ENCODE results near the gene OR10D3.

OR10D3 gene

DNA sequence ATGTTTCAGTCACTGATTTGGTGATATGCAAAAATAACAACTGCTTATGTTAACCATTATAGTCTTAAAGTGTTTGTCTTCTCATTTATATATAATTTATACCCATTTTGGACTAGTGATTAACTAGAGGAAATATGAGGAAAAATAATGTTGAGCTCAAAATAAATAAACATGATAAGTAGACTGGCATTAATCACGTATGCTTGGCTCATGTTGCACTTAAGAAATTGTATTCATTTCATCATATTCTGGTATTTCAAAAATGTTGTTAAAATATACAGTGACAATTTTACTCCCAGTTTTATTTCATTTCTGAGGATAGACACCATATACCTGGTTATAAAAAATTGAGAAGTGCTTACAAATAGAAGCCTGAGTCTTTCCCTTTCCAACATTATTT lies 3.8 kb upstream of the OR10D3 start:
- TF ChIP-seq EP300 (IDR thresholded peaks at IDR 0.05; ENCODE audit: borderline replicate concordance): no peak
- no peak for TF ChIP-seq TCF12 (IDR thresholded peaks at IDR 0.05; ENCODE audit: low read depth)
- no peak for TF ChIP-seq YY1 (IDR thresholded peaks at IDR 0.05; ENCODE audit: low read depth)
- no peak for TF ChIP-seq ZBTB7A (IDR thresholded peaks at IDR 0.05; ENCODE audit: low read depth)
- TF ChIP-seq, protein P1, sequence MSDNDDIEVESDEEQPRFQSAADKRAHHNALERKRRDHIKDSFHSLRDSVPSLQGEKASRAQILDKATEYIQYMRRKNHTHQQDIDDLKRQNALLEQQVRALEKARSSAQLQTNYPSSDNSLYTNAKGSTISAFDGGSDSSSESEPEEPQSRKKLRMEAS (IDR thresholded peaks at IDR 0.05): no peak
- no peak for TF ChIP-seq NFIC (IDR thresholded peaks at IDR 0.05)
- no peak for TF ChIP-seq EGR1 (IDR thresholded peaks at IDR 0.05)
- TF ChIP-seq TEAD4 (IDR thresholded peaks at IDR 0.05): no peak
- TF ChIP-seq, protein P2, sequence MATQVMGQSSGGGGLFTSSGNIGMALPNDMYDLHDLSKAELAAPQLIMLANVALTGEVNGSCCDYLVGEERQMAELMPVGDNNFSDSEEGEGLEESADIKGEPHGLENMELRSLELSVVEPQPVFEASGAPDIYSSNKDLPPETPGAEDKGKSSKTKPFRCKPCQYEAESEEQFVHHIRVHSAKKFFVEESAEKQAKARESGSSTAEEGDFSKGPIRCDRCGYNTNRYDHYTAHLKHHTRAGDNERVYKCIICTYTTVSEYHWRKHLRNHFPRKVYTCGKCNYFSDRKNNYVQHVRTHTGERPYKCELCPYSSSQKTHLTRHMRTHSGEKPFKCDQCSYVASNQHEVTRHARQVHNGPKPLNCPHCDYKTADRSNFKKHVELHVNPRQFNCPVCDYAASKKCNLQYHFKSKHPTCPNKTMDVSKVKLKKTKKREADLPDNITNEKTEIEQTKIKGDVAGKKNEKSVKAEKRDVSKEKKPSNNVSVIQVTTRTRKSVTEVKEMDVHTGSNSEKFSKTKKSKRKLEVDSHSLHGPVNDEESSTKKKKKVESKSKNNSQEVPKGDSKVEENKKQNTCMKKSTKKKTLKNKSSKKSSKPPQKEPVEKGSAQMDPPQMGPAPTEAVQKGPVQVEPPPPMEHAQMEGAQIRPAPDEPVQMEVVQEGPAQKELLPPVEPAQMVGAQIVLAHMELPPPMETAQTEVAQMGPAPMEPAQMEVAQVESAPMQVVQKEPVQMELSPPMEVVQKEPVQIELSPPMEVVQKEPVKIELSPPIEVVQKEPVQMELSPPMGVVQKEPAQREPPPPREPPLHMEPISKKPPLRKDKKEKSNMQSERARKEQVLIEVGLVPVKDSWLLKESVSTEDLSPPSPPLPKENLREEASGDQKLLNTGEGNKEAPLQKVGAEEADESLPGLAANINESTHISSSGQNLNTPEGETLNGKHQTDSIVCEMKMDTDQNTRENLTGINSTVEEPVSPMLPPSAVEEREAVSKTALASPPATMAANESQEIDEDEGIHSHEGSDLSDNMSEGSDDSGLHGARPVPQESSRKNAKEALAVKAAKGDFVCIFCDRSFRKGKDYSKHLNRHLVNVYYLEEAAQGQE (IDR thresholded peaks at IDR 0.05; ENCODE audit: low read depth): no peak
- no peak for TF ChIP-seq TAF1 (IDR thresholded peaks at IDR 0.05; ENCODE audit: low read depth)
- no peak for TF ChIP-seq CEBPB (IDR thresholded peaks at IDR 0.05)
- no peak for TF ChIP-seq CREB1 (IDR thresholded peaks at IDR 0.05; ENCODE audit: low read depth)
- no peak for TF ChIP-seq RAD21 (IDR thresholded peaks at IDR 0.05; ENCODE audit: low read depth)
- TF ChIP-seq, protein P3, sequence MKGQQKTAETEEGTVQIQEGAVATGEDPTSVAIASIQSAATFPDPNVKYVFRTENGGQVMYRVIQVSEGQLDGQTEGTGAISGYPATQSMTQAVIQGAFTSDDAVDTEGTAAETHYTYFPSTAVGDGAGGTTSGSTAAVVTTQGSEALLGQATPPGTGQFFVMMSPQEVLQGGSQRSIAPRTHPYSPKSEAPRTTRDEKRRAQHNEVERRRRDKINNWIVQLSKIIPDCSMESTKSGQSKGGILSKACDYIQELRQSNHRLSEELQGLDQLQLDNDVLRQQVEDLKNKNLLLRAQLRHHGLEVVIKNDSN (IDR thresholded peaks at IDR 0.05): no peak
- no peak for TF ChIP-seq FOXM1 (IDR thresholded peaks at IDR 0.05; ENCODE audit: borderline replicate concordance, low read depth)

DNA sequence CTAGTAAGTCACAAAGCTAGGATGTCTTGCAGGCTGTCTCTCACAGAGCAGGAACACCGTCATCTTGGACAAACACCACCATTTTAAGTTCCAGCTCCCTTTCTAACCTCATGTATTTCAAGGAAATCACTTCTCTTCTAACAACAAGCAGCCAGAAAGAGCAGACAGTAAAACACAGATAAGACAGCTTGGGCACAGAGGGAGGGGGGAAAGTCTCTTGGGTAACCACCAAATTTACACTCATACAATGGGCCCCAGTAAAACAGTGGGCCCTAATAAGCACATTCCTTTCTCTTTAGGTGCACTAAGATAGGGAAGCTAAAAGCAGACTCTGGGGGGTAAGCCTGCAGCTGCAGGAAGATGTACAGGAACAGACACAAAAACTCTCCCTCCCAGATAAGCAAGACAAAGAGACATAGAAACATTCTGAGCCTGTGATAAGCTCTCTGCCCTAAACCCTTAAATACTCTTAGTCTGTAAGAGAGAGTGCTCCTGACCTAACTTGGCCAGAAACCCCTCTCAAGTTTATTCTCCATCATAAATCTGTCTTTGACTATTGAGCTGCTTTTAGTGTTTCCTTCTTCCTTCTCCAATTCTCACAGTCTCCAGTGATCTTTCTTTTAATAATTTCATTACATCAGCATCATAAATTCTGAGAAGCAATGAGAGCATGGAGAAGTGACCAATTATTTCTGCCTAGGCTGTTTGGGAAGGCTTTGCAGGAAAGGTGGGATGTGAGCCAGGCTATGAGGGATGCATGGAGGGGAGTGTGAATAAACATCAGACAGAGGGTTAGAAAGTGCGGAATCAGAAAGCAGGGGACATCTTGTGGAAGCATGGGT lies 7.4 kb downstream of the OR10D3 start:
- TF ChIP-seq FOXM1 (IDR thresholded peaks at IDR 0.05; ENCODE audit: borderline replicate concordance, low read depth) (no peak), RAD21 (IDR thresholded peaks at IDR 0.05; ENCODE audit: low read depth) (no peak), NFIC (IDR thresholded peaks at IDR 0.05) (no peak), TCF12 (IDR thresholded peaks at IDR 0.05; ENCODE audit: low read depth) (no peak), ZBTB7A (IDR thresholded peaks at IDR 0.05; ENCODE audit: low read depth) (no peak), TAF1 (IDR thresholded peaks at IDR 0.05; ENCODE audit: low read depth) (no peak), YY1 (IDR thresholded peaks at IDR 0.05; ENCODE audit: low read depth) (no peak), TEAD4 (IDR thresholded peaks at IDR 0.05) (no peak), CEBPB (IDR thresholded peaks at IDR 0.05) (no peak), EP300 (IDR thresholded peaks at IDR 0.05; ENCODE audit: borderline replicate concordance) (no peak), EGR1 (IDR thresholded peaks at IDR 0.05) (no peak), CREB1 (IDR thresholded peaks at IDR 0.05; ENCODE audit: low read depth) (no peak)
- TF ChIP-seq, protein P2 (IDR thresholded peaks at IDR 0.05; ENCODE audit: low read depth): no peak
- TF ChIP-seq, protein P3 (IDR thresholded peaks at IDR 0.05): no peak
- TF ChIP-seq, protein P1 (IDR thresholded peaks at IDR 0.05): no peak

DNA sequence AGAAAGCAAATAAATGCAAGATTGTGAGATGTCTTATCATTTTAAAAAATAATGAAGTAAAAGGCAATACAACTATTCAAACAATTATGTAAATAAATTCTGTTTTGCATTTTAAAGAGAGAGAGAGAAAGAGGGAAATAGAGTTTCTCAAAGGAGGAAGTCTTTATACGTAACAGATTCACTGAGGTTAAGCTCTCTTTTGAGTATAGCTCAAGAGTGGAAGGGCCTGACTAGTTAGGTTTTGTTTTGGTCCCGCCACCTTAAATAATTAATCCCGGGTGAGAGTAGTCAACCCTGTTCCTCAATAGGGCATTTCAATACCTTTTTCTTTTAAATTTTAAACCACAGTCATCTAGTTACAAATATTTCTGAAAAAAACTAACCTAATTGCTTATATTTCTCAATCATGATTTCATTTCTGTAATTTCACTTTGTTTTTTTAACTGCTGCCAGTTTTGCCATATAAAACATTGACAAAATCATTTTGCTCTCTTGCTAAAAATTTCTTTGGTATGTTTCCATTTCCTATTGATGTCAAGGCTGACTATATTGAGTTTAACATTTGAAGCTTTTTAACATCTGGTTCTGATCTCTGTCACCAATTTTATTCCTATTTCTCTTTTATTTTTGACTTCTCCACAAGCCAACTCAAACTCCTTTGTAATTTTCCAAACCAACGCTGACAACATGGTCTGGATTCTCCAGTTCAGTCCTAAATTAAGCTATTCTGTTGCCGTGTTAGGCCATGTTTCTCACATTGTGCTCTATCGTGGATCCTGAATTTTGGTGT lies 10.3 kb downstream of the OR10D3 start:
- no peak for TF ChIP-seq TAF1 (IDR thresholded peaks at IDR 0.05; ENCODE audit: low read depth)
- no peak for TF ChIP-seq TEAD4 (IDR thresholded peaks at IDR 0.05)
- no peak for TF ChIP-seq RAD21 (IDR thresholded peaks at IDR 0.05; ENCODE audit: low read depth)
- no peak for TF ChIP-seq EP300 (IDR thresholded peaks at IDR 0.05; ENCODE audit: borderline replicate concordance)
- no peak for TF ChIP-seq FOXM1 (IDR thresholded peaks at IDR 0.05; ENCODE audit: borderline replicate concordance, low read depth)
- TF ChIP-seq TCF12 (IDR thresholded peaks at IDR 0.05; ENCODE audit: low read depth): no peak
- TF ChIP-seq EGR1 (IDR thresholded peaks at IDR 0.05): no peak
- no peak for TF ChIP-seq YY1 (IDR thresholded peaks at IDR 0.05; ENCODE audit: low read depth)
- TF ChIP-seq CEBPB (IDR thresholded peaks at IDR 0.05): no peak
- TF ChIP-seq, protein P1 (IDR thresholded peaks at IDR 0.05): no peak
- TF ChIP-seq, protein P3 (IDR thresholded peaks at IDR 0.05): no peak
- TF ChIP-seq, protein P2 (IDR thresholded peaks at IDR 0.05; ENCODE audit: low read depth): no peak
- TF ChIP-seq CREB1 (IDR thresholded peaks at IDR 0.05; ENCODE audit: low read depth): no peak
- TF ChIP-seq NFIC (IDR thresholded peaks at IDR 0.05): no peak
- TF ChIP-seq ZBTB7A (IDR thresholded peaks at IDR 0.05; ENCODE audit: low read depth): no peak

All from Ishikawa (cell line).